HG02623 (cell line): ENCODE results near the gene SAPCD2.
A peak's percentile ranks its signal among the peaks of the same experiment; 100 is the strongest.

Experiments used
- ATAC-seq: cut with Tn5 transposase; IDR thresholded peaks from one replicate; pipeline ENCODE4 v1.9.1; 2021; ENCODE audit warnings: moderate library complexity; ENCODE audit not compliant: unreplicated experiment

SAPCD2 gene

DNA sequence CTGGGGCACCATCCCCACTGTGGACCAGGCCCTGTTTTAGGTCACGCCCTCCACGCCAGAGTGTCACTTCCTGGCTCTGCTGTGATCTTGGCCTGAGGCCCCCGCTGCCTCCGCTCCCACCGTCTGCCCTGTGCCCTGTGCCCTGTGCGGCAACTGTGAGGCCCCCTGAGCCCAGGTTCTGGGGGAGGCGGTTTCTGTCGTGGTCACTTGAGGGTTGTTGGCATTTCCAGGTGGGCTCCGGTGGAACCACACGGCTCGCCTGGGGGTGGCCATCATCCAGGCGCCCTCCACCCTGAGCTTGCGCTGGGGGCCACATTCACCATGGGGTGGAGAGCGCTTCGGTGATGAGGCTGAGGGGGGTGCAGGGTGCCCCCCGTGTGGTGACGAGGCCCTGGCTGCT lies 37.6 kb upstream of the SAPCD2 start:
- no peak for ATAC-seq

DNA sequence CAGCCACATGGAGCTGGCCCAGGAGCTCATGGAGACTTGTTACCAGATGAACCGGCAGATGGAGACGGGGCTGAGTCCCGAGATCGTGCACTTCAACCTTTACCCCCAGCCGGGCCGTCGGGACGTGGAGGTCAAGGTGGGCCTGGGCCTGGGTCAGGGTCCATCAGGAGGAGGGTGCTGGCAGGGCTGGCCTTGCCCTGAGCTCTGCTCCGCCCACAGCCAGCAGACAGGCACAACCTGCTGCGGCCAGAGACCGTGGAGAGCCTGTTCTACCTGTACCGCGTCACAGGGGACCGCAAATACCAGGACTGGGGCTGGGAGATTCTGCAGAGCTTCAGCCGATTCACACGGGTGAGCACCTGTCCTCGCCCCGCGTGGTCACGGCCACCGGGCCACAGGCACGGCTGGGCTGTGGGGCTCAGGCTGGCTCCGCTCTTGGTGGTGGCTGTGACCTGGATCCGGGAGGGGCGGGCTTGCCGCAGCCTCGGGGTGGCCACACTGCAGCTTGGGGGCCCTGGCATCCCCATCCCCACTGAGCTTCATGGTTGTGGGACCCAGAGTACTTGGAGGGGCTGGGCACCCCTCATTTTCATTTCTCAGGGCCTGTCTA lies 37.1 kb upstream of the SAPCD2 start:
- ATAC-seq, result no peak

DNA sequence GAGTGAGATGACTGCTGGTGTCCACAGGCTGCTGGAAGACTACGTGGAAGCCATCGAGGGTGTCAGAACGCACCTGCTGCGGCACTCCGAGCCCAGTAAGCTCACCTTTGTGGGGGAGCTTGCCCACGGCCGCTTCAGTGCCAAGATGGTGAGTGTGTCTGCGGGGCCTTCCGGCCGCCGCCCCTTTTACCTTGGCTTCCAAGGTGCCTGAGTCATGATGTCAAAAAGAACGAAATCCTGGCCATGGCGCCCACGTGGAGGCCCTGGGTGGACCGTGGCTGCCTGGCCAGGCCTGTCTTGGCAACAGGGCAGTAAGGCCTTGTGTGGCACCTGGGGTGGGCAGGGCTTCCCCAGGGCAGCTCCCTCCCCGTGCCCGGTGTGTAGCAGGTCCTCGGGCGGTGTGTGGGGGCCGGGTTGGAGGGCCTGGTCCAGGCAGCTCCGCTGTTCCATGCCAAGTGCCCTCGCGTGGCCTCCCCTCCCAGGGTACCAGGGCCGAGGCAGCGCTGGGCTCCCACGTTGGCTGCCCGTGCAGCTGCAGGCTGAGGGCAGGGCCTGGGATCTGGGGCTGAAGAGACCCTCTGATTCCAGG lies 36.4 kb upstream of the SAPCD2 start:
- ATAC-seq, result no peak

DNA sequence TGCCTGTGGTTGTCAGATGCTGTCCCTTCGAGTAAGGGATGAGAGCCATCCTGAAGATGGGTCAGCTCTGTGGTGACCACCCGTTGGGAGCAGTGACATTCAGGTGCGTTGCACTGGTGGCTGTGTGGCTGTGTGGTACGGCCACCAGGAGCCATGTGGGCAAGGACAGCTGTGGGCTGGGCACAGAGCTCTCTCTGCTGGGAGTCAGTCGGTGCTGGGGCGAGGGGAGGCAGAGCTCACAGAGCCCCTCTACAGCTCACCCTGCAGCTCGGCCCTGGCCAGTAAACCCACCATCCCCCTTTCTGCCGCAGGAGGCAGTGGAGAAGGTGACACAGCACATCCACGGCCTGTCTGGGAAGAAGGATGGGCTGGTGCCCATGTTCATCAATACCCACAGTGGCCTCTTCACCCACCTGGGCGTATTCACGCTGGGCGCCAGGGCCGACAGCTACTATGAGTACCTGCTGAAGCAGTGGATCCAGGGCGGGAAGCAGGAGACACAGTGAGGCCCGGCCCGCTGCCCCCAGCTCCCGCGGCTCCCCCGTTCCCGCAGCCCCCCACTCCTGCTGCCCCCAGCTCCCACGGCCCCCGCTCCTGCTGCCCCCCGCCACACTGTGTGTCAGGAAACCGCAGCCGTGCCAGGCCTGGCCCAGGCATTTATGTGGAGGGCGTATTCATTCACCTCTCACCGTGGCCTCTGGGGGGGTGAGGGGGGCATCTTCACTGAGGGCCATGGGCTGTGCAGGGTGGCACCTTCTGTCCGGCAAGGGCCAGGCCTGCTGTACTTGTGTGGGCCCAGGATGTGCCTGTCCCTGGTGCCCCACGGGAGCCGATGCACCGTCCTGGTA lies 35.7 kb upstream of the SAPCD2 start:
- no peak for ATAC-seq

DNA sequence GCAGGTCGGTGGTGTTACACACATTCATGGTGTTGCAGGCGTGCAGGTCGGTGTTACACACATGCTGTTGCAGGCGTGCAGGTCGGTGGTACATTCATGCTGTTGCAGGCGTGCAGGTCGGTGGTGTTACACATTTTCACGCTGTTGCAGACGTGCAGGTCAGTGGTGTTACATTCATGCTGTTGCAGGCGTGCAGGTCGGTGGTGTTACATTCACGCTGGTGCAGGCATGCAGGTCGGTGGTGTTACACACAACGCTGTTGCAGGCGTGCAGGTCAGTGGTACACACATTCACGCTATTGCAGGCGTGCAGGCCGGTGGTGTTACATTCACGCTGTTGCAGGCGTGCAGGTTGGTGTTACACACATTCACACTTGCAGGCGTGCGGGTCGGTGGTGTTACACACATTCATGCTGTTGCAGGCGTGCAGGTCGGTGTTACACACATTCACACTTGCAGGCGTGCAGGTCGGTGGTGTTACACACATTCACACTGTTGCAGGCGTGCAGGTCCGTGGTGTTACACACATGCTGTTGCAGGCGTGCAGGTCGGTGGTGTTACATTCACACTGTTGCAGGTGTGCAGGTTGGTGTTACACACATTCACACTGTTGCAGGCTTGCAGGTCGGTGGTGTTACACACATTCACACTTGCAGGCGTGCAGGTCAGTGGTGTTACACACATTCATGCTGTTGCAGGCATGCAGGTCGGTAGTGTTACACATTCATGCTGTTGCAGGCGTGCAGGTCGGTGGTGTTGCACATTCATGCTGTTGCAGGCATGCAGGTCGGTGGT lies 33.0 kb upstream of the SAPCD2 start:
- no peak for ATAC-seq

DNA sequence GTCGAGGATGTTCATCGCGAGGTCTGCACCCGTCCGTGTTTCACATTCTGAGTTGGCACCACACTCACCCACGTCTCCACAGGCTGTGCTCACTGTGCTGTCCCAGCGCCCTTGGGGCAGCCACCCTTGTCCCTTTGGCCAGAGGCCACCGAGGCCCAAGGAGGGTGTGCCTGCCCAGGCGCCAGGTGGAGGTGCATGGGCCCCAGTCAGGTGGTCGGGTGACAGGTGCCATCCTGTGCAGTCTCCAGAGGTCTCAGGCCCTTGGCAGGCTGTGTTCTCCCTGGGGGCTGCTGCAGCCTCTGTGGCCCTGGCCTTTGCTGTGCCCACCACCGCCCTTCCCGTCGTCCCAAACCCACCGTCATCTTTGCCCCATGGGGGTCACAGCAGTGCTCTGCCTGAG lies 28.9 kb upstream of the SAPCD2 start:
- ATAC-seq, result no peak

DNA sequence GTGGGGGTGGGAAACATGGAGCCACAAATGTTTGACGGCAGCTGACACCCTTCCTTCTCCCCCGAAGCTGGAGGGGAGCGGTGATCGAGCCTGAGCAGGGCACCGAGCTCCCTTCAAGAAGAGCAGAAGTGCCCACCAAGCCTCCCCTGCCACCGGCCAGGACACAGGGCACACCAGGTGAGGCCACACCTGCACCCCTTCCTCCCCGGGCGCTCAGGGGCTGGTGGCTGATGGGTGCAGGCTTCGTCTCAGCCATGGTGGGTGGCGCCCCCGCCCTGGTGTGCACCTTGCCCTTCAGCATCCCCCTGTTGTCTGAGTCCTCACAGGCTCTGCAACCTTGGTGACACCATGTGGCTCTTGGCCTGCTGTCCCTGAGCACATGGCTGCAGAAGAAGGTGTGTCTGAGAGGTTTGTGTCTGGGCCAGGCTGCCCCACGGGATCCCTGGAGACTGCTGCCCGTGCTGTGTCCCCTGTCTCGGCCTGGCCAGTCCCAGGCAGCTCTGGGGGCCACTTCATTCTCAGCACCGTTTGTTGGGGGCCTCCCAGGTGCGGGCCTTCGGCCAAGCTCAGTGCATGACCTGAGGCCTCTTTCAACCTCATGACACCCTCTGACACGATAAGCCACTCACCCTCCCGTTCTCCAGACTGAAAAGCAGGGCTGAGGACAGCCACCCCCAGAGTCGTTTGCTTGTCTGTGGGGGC lies 27.6 kb upstream of the SAPCD2 start:
- ATAC-seq, result no peak

DNA sequence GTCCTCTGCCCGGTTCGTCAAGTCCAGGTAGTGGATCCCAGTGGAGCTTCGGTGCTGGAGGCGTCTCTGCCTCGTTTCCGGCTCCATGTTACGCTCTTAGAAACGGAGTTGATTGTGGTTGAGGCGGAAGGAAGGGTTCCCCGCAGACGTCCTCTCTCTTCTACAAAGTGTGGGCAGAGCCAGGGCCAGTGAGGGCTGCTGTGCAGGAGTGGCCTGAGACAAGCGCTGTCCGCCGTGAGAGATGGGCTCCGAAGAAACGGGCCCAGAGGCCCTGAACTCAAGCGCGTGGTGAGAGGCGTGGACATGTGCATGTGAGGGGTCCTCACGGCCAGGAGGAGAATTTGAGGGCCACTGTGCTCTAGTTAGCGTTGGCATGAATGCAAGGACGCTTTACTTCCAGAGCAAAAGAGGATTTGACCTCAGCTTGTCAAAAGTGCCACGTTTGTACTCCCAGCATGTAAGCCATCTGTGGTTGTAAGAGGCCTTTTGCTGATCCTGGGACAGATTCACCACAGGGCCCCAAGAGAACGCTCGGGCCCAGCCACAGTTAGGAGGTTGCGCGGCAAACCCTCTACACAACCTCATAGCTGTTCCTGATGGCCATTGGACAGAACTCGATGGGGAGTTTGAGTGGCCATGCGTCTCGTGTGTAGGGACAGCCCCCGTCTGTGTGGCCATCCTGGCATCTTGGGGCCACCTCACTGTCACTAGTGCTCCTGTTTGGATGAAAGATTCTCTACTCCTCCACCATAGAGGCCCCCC lies 26.6 kb upstream of the SAPCD2 start:
- no peak for ATAC-seq

DNA sequence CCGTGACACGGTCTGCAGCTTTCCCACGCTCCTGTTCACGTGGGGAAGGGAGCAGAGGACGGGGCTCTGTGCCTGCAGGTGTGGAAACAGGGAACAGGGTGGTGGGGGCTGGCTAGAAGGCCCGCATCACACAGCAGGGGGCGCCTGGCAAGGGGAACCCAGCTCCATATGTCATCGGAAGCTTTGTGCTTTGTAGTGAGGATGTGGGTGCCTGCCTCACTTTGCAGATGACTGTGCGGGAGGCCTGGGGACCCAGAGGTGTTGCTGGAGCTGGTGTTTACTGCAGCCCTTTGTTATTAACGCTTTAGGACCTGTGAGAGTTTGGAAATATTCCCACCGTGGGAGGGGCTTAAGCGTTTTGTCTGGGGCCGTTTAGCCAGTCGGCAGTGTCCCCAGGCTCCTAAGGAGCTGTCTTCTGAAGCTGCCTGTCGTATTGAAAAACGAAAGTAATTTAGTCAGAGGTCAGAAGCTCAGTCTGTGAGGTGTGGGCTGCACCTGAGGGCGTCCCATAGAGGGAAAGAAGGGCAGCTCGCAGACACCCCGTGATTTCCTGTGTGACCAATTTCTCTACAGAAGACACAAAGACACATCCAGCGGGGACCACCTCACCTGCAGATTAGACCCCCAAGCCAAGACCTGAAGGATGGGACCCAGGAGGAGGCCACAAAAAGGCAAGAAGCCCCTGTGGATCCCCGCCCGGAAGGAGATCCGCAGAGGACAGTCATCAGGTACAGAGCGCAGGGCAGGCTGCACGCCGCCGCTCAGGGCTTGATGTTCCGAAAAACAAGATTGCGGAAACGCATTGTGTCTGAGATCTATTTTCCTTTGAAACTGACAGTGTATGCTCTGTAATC lies 25.5 kb upstream of the SAPCD2 start:
- peak; percentile 71 for ATAC-seq

DNA sequence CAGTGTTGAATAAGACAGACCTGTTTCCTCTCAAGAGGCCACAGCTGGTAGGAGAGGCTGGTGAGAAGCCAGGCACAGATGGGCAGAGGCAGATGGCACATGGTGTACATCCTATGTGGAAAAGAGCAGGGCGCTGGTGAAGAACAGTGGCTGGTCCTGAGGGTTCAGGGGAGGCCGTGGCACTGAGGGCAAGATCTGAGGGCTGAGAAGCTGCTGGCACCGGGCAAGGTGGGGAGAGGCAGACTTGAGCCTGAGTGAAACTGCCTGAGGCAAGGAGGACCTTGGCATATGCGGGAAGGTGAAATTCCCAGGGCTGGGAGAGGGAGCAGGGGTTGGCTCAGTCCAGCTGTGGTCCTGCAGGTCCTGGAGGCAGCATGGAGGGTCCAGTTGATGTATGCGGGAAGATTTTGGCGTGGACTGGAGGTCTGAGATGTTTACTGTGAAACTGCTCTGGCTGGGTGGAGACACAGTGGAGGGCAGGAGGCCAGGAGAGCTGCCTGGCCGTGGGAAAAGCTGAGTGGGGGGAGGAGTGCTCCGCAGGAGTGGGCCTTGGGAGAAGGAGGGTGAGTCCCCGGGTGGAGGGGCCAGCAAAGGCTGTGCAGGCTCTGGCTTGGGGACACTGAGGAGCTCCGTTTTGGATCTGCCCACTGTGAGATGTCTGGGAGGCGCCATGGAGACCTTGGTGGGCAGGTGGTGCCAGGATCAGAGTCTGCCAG lies 19.0 kb upstream of the SAPCD2 start:
- ATAC-seq, result no peak

DNA sequence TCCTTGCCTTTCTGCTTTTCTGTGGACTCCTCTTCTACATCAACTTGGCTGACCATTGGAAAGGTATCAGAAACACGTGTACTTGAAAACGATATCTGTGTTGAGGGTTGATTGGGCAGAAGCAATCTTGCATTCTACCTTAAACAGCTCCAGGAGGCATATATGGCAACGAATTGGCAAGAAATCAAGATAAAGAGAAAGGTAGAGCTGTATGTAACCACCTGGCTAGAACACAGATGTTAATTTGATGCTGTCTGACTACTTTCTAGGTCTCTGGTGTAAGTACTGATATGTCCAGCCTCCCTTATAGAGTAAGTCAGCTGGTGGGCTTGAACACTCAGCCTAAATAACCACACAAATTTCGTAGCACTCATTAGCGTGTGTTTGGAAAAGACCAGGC lies 17.8 kb upstream of the SAPCD2 start:
- no peak for ATAC-seq

DNA sequence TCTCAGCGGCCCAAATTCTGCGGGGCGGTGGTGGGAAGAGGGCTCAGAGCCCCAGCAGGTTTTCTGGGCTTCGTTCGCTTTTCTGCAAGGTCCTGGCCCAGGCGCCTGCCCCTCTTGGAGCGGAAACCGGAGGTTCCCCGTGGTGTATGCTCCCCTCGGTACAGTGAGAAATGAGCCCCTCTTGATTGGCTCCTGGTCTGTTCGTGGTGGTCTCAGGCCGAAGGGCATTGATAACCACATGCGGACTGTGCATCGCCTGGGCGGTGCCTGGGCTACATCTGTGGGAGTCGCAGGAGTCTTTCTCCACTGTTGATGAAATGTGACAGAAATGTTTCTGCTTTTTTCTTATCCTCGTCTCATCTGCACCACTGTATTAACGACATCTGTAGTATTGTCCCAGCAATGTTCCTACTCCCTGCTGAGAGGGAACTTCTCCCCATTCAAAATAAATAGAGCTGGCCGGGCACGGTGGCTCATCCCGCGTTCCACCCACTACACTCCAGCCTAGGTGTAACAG lies 17.1 kb upstream of the SAPCD2 start:
- no peak for ATAC-seq

DNA sequence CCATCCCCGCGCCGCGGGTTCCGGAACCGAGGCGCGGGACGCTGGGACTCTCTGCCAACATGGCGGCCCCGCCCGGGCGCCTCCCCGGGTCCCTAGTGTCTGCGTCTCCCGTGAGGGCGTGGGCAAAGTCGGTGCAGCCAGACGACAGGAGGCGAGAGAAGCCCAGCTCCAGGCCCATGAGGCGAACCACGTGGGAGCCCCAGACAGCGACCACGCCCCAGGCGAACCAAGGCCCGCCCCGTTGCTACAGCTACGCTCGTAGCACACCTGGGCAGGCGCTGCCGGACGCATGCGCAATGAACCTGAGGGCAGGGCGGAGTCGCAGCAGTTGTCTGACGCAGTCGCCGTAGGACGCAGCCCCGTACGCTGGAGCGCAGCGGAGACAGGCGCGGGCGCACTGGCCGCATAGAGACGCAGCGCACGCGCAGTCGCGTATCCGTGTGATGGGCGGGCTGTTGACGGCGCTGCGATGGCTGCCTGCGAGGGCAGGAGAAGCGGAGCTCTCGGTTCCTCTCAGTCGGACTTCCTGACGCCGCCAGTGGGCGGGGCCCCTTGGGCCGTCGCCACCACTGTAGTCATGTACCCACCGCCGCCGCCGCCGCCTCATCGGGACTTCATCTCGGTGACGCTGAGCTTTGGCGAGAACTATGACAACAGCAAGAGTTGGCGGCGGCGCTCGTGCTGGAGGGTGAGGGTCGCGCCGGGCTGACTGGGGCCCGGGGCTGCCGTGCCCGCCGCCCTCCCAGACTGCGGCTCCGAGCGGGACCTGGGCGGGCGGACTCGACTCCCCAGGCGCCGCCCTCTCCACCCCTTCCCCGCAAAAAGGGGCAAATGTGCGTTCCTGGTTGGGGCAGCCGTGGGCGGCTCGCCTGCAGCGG lies 16.4 kb upstream of the SAPCD2 start, which contains the start of gene MAN1B1:
TSS of gene MAN1B1 (plus strand) at position 455 of the 878 bp plus-strand sequence. CDS start at position 470, 15 bp downstream.
- ATAC-seq, result peak; percentile 83

DNA sequence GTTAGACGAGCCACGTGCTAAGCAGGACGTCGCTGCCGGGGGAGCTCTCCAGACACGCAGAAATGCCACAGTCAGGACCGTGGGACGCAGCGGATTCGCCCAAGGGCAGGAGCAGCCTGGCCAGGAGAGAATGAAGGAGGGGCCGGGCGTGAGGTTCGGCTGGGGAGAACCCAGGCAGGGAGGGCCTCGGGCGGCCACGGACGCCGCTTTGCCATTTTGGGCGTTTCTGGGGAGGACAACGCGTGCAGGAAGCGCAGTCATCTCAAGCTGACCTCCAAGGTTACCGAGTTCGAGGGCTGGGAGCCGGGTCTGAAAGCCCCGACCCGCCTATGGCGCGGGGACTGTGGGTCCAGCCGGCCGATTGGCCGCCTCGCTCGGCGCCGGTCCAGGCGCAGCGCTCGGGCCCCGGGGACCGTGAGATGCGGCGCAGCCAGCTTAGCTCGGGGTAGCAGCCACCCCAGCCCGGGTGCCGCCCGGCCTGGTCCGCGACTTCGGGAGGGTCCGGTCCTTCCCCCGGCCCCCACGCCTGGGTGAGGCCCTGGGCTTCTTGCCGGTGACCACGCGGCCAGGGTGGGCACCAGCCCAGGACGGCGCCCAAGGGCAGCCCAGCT lies 15.7 kb upstream of the SAPCD2 start:
- peak; percentile 7 for ATAC-seq

DNA sequence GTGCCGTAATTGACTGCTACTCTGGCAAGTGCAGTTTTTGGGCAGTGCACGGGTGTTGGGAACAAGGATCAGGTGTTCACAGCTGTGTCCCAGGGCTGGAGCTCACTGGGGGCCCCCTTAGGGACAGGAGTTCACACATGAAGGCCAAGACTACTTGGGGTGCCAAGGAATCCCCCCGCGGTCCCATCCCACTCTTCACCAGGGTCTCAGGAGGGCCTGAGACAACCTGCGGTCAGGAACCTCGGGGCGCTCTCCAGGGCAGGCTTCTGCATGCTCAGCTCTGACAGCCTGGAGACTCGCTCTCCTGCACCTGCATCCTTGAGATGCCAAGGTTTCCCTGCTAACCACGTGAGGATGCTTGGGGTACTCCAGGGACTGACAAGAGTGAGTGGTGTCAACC lies 14.2 kb upstream of the SAPCD2 start:
- ATAC-seq, result no peak

DNA sequence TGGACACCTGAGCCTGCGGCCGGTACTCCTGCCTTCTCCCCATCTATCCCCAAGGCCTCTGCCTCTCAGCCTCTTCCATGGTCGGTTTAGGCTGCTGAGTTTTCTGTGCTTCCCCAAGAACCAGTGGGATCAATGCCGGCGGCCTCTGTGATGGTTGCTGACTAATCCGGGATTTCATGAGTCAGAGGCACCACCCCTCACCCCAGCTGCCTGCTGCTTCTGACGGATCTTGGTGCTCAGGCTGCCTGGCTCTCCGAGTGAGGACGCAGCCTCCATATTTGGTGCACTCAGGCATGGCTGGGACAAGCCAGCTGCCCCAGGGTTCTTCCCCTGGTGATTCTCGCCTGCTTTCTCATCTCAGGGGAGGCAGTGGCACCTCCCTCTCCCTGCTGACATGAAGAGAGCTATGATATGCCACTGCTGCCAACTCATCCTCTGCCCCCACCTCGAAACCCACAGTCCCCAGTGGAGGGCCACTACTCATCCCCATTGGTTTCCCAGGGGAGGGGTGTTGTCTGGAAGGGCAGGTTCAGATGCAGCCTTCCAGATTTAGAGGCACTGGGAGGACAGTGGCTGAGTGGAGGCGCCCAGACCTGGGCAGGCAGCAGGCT lies 13.1 kb upstream of the SAPCD2 start:
- ATAC-seq, result no peak
